Kidney (tissue), 14 donors: ENCODE data around the gene RBX1. TPM values are rescaled to one million over a fixed set of nuclear protein-coding genes. Genes with fewer than 3 reads are reported as not detected.

Source experiments
- DNase-seq, 5 donors: peaks; one replicate each; pipeline ENCODE4 v3.0.0-alpha.2; 2013 to 2020
- FAIRE-seq: peaks from 2 replicates; lab custom pipeline; 2012; peaks lifted over from hg19 to GRCh38; lab: Jason Lieb, UNC
- H3K27ac ChIP-seq, 2 donors: one replicate each; pipeline ENCODE4 v1.7.0; 2013; ENCODE audit warnings: low read depth in 2 of 2, low read length in 2 of 2, inconsistent platforms in 1 of 2
- H3K27me3 ChIP-seq: one replicate; pipeline ENCODE4 v1.7.1; 2013; ENCODE audit warnings: low read length, inconsistent platforms; ENCODE audit not compliant: control insufficient read depth, insufficient read depth
- H3K36me3 ChIP-seq, 3 donors: one replicate each; pipeline versions ENCODE4 v1.7.0 to v1.7.1; 2013; ENCODE audit warnings: low read length in 3 of 3, control low read depth in 1 of 3, inconsistent platforms in 1 of 3; ENCODE audit not compliant: insufficient read depth in 3 of 3, control insufficient read depth in 2 of 3
- H3K4me1 ChIP-seq, 3 donors: one replicate each; pipeline versions ENCODE4 v1.7.0 to v1.7.1; 2013; ENCODE audit warnings: low read length in 3 of 3, inconsistent platforms in 1 of 3, low read depth in 1 of 3; ENCODE audit not compliant: control insufficient read depth in 2 of 3, insufficient read depth in 2 of 3
- H3K4me3 ChIP-seq, 3 donors: one replicate each; pipeline versions ENCODE4 v1.7.0 to v1.8.1; 2013; ENCODE audit warnings: low read length in 3 of 3, control low read depth in 1 of 3, inconsistent platforms in 1 of 3
- H3K9ac ChIP-seq, 3 donors: one replicate each; pipeline versions ENCODE4 v1.7.0 to v1.7.1; 2013; ENCODE audit warnings: low read length in 3 of 3, control low read depth in 1 of 3, inconsistent platforms in 1 of 3
- H3K9me3 ChIP-seq, 3 donors: one replicate each; pipeline versions ENCODE4 v1.7.0 to v1.7.1; 2013; ENCODE audit warnings: low read length in 3 of 3, control low read depth in 1 of 3, inconsistent platforms in 1 of 3; ENCODE audit not compliant: control insufficient read depth in 2 of 3, insufficient read depth in 1 of 3
- intact Hi-C: fragments of 100-400 bp; cut with DNase I; formaldehyde crosslinking; loops from one replicate; pipeline ENCODE4 v1.11.1; 2022
- polyA plus RNA-seq: library from polyadenylated mRNA; stranded (reverse); fragments of 350-450 nt; fragmentation: Illumina TruSeq; extraction: RNeasy Lipid Tissue Mini Kit (QIAGEN cat#74804); gene quantifications from one replicate; pipeline ENCODE4 v1.2.3, GENCODE V29; 2014; ENCODE audit warnings: low read depth, low replicate concordance; ENCODE audit not compliant: insufficient read depth
- total RNA-seq: library from RNA; stranded (reverse); fragmentation: NEBNext Ultra II Directional; extraction: Animal tissue kit (Norgen Biotek cat#: 25700); gene quantifications from one replicate; pipeline ENCODE4 v1.2.1, GENCODE V29; 2021
- TF ChIP-seq, protein P1 (sequence below): IDR thresholded peaks from 3 replicates; pipeline ENCODE4 v1.5.1; 2012; ENCODE audit warnings: mild to moderate bottlenecking, moderate library complexity, borderline replicate concordance; ENCODE audit not compliant: insufficient read depth; ENCODE audit errors: extremely low read depth
- donor health status: control.
- donor health status: control.
- donor health status: control.
- donor health status: control.
- donor health status: control.
- donor health status: DM: yes; HTN: yes; CAD: no.
- donor health status: Normal renal cell carcinoma (clear cell type).

RBX1 gene
- total and polyA plus RNA-seq, 2 donors from 2014 or later, result 56.2 to 92.2 TPM

DNA sequence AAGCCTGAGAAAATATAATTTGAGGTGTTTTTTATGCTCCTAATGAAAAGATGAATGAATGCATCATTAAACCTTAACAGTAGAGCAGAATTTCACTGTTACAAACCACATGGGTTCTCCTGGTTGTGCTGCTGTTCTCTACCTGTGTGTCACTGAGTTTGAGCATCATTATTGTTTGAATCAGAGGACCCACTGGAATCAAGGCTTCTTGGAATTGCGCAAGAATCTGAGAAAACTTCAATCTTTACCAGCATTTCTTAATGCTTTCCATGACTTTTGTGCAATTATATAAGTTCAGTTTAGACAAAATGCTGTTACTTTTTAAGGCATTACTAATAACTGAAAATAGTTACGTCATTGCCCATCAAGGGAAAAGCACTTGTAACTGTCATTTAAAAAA lies 18.8 kb upstream of the RBX1 start:
- intact Hi-C loops, result no loop called here
- peaks cover 2 to 8% (median 3%) of the 10 kb centered on the region in 3 donors for H3K36me3 ChIP-seq
- DNase-seq, result no peak

DNA sequence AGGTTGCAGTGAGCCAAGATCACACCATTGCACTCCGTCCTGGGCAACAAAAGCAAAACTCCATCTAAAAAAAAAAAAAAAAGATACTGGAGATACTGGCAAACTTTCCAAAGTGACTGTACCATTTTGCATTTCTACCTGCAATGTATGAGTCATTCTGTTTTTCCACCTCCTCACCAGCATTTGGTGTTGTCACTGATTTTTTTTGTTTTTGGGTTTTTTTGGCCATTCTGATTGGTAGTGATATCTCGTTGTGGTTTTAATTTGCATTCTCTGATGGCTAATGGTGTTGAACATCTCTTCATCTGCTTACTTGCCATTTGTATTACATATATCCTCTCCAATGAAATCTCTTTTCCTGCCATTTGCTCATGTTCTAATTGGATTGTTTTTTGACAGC lies 12.0 kb upstream of the RBX1 start:
- TF ChIP-seq, protein P1, sequence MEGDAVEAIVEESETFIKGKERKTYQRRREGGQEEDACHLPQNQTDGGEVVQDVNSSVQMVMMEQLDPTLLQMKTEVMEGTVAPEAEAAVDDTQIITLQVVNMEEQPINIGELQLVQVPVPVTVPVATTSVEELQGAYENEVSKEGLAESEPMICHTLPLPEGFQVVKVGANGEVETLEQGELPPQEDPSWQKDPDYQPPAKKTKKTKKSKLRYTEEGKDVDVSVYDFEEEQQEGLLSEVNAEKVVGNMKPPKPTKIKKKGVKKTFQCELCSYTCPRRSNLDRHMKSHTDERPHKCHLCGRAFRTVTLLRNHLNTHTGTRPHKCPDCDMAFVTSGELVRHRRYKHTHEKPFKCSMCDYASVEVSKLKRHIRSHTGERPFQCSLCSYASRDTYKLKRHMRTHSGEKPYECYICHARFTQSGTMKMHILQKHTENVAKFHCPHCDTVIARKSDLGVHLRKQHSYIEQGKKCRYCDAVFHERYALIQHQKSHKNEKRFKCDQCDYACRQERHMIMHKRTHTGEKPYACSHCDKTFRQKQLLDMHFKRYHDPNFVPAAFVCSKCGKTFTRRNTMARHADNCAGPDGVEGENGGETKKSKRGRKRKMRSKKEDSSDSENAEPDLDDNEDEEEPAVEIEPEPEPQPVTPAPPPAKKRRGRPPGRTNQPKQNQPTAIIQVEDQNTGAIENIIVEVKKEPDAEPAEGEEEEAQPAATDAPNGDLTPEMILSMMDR, result no peak

More for the DNA sequence above, 18.8 kb upstream of the RBX1 start:
- FAIRE-seq, result no peak
- no peak overlapping the region for H3K9ac ChIP-seq
- TF ChIP-seq, protein P1, result no peak
- H3K4me3 ChIP-seq, result no peak overlapping the region
- H3K27ac ChIP-seq, result no peak overlapping the region
- H3K9me3 ChIP-seq, result no peaks in the 10 kb centered on the region
- no peaks in the 10 kb centered on the region for H3K27me3 ChIP-seq
- no peaks in the 10 kb centered on the region for H3K4me1 ChIP-seq

DNA sequence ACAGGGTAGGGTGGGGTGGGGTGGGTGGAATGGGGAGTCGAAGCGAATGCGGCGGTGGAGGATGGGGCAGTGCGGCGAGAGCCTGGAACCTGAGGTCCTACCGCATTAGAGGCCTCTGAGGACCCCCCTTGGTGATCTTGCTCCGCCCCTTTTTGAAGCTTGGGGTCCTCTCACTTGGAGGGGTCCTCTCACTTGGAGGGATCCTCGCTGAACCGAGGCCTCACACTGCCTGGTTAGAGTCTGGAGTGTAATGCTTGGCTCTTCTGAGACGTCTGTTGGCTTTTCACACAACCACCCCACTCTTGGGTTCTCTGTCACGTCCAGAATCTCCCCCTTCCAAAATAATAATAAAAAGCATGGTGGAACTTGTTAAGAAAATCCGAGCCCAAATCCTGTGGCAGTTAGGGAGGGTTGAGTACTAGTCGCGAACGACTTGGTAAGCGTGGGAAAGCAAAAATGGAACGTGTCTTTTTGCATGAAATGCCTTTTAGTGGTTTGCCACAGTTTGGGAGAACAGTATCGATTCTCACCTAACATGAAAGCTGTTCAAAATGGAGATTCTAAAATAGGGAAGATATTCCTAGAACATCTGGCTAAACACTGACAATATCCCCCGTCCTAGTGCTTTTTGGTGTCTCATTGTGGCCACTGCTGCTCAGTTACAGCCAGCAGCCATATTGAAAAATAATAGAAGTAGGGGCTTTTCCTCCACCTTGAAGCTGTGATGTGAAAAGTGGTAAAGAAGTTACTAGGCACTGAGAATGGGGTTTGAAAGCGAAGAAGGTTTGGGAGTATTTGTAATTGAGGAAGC lies 822 bp downstream of the RBX1 start:
- H3K4me1 ChIP-seq, result peaks cover 2 to 8% (median 7%) of the 10 kb centered on the region in 3 donors
- FAIRE-seq (no peak), DNase-seq (no peak)
- no peaks in the 10 kb centered on the region for H3K27me3 ChIP-seq
- peak overlapping the region; percentile 65 to 85 for H3K27ac ChIP-seq
- intact Hi-C loops, result loop anchor here (10.0 kb wide), 1 partner anchor 143 kb away; the partner anchor contains the start of gene EP300
- TF ChIP-seq, protein P1, result no peak
- peak overlapping the region; percentile 92 to 96 (median 95) for H3K4me3 ChIP-seq
- H3K36me3 ChIP-seq, result peaks cover 3 to 6% (median 4%) of the 10 kb centered on the region in 3 donors
- peak overlapping the region; percentile 80 to 94 (median 81) for H3K9ac ChIP-seq
- no peaks in the 10 kb centered on the region for H3K9me3 ChIP-seq

More for the DNA sequence above, 12.0 kb upstream of the RBX1 start:
- Histone ChIP-seq H3K36me3 (no peaks in the 10 kb centered on the region), H3K27me3 (no peaks in the 10 kb centered on the region), H3K9me3 (no peaks in the 10 kb centered on the region), H3K4me1 (no peaks in the 10 kb centered on the region), H3K27ac (no peak overlapping the region), H3K4me3 (no peak overlapping the region), H3K9ac (no peak overlapping the region)
- intact Hi-C loops, result no loop called here
- DNase-seq (no peak), FAIRE-seq (no peak)
